Esophagus muscularis mucosa (tissue), 4 donors: ENCODE results near the gene HINT3.

Source experiments
- EP300 ChIP-seq: sonication (generic); formaldehyde crosslinking; IDR thresholded peaks from one replicate; pipeline ENCODE4 v1.6.1; 2017; ENCODE audit warnings: antibody characterized with exemption
- POLR2AphosphoS5 ChIP-seq, 2 donors: sonication (generic); formaldehyde crosslinking; IDR thresholded peaks; one replicate each; pipeline ENCODE4 v1.6.1; 2017; ENCODE audit warnings: antibody characterized with exemption in 2 of 2
- TF ChIP-seq, protein P1 (sequence below), 3 experiments: fragments of 200-600 bp in 2 of 3; fragments of 450-650 bp in 1 of 3; sonication (generic) in 2 of 3; IDR thresholded peaks; one replicate each; pipeline ENCODE4 v1.5.1; 2017 to 2019; ENCODE audit warnings: antibody characterized with exemption in 3 of 3, mild to moderate bottlenecking in 2 of 3, moderate library complexity in 1 of 3

GRCh38 chr6:125952764-125953501 lies 3.6 kb upstream of the HINT3 start:
- TF ChIP-seq, protein P1, sequence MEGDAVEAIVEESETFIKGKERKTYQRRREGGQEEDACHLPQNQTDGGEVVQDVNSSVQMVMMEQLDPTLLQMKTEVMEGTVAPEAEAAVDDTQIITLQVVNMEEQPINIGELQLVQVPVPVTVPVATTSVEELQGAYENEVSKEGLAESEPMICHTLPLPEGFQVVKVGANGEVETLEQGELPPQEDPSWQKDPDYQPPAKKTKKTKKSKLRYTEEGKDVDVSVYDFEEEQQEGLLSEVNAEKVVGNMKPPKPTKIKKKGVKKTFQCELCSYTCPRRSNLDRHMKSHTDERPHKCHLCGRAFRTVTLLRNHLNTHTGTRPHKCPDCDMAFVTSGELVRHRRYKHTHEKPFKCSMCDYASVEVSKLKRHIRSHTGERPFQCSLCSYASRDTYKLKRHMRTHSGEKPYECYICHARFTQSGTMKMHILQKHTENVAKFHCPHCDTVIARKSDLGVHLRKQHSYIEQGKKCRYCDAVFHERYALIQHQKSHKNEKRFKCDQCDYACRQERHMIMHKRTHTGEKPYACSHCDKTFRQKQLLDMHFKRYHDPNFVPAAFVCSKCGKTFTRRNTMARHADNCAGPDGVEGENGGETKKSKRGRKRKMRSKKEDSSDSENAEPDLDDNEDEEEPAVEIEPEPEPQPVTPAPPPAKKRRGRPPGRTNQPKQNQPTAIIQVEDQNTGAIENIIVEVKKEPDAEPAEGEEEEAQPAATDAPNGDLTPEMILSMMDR (IDR thresholded peaks at IDR 0.05) = no peak
- TF ChIP-seq EP300 = no peak
- no peak for TF ChIP-seq POLR2AphosphoS5 (IDR thresholded peaks at IDR 0.05)
